Fibroblast of skin of right biceps (primary cell): ENCODE results near the gene LINS1.

ENCODE experiments used
- DNase-seq: peaks from one replicate; pipeline ENCODE4 v3.0.0-alpha.2; 2013

The LINS1 gene

GRCh38 chr15:100602064-100602822 is at the start of gene LINS1, which contains the start of gene ASB7:
Gene LINS1, minus strand, starts transcription at chr15:100602184. Its CDS starts 21,342 bp downstream, at chr15:100580842.
Gene ASB7, plus strand, starts transcription at chr15:100602589. Its CDS starts 9,628 bp downstream, at chr15:100612217.
- DNase-seq = peak; percentile 100

DNA sequence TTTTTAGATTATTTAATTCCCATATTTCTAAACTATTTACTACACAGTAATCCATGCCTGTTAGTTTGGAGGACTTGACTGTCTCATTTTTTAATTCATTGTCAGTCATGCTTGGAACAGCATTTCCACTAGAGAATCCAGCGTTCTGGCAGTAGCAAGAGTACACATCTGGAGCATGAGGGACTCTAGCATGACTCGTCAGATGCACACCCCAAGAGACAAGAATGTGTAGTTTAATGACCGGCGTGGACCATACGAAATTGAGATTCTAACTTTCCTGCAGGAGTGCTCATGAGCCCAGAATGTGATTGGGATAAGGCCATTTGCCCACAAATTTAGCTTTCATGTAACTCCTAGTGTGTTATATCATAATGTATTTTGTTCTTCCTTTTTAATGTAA is 49.3 kb upstream of the LINS1 start:
- DNase-seq = peak; percentile 40

GRCh38 chr15:100650685-100651084 is 48.7 kb upstream of the LINS1 start:
- DNase-seq = no peak

DNA sequence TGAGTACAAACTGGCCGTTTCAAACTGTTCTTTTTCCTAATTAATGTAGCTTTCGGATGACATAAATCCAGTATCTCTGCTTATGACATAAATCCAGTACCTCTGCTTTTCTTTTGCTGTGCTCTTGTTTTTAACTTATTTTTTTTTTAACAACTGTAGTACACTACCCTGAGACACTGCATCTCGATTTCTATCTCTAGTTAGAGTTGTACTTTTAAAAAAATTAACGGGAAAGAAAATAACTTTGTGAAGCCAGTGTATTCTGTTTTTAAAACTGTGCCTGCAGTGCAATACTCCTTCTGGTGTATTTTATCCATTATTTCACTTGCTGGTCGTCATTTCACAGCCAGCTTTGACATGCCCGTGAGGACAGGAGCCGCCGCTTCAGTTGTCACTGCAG is 47.0 kb upstream of the LINS1 start:
- DNase-seq = no peak

DNA sequence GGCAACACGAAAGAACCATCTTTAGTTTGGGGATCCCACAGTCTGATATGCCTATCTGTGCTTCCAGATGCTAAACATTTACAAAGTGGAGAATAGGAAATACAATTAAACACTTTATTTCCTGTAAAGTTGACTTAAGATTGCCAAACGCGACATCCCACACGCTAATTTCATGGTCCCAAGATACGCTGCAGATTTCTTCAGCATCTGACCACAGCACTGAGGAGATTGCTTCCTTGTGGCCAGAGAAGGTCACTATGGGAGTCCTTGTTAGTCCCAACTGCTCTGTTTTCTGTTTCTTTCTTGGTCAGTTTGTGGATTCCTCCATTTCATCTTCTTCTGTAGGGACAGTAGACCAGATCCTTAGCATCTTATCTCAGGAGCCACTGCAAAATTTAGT is 43.7 kb upstream of the LINS1 start:
- DNase-seq = no peak

- DNase-seq = no peak
Measured at GRCh38 chr15:100642950-100643338, 41.0 kb upstream of the LINS1 start.

DNA sequence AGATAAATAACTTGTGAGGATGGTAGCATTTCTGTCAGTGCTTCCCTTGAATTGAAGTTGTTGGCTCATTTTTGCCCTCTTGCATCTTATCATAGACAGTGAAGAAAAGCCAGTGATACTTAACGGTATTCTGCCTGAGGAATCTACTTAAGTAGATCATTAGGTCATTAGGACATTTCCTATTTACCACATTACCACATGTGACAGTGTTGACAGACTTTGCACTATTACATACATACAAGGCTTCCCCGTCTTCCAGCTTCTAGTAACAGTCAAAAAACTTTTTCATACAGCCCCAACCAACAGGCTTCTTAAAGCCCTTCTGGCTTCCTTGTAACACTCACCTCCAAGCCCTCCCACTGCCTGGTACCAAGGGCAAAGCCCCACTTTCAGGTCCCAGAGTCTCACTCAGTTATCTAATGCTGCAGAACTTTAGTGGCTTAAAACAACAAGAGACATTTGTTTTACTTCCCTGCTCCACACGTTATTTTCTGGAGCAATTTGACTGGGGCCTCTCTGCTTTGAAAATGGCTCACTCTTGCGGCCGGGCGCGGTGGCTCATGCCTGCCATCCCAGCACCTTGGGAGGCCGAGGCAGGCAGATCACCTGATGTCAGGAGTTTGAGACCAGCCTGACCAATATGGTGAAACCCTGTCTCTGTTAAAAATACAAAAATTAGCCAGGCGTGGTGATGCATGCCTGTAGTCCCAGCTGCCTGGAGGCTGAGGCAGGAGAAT is 40.4 kb upstream of the LINS1 start:
- no peak for DNase-seq

DNA sequence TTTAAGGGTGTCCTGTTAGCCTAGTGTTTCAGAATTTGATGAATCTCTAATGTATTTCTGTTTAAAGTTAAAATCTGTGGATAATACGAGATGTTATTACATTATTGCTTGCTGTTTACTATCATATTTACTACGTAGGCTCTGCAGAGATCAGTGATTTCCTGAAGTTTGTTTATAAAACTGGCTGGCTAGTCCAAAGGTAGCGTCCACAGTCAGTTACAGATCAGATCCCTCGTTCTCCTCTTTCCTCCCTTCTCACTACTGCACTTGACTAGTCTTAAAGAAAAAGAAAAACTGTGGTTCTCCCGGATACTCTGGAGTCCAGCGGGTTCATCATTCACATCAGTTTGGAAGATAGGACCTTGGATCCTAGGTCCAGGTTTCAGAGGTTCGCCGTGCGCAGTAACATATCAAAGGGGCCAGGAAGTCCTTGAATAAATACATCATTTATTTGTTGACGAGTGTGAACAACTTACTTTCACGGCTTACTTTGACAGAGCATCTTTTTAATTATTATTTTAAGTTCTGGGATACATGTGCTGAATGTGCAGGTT is 36.3 kb upstream of the LINS1 start:
- DNase-seq = no peak

DNA sequence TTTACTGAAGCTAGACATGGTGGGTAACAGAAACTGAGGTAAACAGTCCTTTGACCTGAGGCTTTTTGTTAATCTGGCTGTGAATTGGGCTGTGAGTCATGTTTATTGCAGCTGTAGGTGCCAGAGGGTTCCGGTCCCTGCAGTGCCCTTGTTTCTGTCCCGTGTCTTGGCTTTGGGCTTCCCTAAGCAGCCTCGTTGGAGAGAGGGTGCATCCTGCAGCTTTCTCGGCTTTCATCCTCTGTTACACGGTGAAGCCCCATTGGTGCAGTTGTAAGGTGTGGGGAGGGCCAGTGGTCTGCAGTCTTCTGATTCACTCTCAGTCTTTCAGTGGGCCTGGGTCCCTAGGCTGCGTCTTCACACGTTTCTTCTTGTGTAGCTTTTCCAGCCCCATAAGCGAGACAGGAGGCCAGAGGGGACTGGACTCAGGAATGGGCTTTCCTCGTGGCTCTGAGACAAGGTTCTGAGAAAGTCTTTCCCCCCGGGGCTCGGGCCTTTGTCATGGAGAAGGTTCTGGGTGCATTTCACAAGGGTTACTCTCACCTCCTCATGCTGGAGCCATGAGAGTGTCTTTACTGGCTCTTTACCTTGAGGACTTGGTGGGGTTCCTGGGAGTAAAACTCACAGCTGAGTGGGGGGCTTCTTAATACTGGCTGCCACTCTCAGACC is 33.6 kb upstream of the LINS1 start:
- no peak for DNase-seq

DNA sequence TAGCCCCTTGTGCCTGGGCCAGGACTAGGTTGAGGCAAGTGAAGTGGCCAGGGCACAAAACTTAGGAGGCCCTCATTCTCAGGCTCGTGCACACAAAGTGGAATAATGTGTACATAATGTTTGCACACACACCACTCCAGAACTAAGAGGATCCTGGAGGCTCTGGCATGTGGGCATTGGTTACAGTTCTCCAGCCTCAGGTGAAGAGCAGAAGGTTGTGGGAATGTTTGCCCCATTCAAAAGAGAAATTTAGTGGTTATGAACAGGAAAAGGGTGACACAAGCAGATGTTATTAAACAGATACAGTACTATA is 31.7 kb upstream of the LINS1 start:
- DNase-seq = no peak

DNA sequence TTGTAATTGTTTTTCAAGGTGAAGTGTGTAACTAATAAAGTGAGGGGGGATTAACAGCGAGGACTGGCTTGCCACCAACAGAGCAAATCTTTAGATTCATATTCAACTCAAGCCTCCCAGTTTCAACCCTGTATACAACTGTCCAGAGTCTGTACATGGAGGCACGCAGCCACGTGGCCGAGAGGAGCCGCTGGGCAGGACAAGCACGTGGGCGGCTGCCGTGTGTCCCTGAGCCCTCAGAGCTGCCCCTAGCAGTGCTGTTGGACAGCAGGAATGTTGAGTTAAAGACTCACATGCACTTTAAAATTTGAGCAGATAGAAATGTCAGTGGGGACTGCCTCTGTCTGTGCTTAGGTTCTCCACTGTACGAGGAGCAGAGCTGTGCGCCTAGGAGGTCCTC is 29.8 kb upstream of the LINS1 start:
- DNase-seq = no peak

DNA sequence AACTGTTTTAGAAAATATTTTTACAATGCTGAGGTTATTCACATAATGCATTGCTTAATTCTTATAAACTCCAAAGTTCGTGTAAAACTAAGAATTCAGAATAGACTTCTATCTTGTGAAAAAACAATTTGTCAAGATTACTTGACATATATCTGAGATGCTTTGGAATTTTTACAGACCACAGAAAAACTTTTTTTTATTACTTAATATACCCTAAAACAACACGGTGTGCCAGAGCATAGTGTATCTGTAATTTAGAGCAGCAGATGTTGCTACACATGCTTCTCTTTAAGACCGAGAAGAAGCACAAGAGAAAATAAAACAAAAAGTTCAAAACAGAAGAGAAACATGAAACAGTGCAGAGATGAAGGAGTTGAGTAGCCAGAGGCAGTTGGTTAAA is 26.8 kb upstream of the LINS1 start:
- peak; percentile 51 for DNase-seq

DNA sequence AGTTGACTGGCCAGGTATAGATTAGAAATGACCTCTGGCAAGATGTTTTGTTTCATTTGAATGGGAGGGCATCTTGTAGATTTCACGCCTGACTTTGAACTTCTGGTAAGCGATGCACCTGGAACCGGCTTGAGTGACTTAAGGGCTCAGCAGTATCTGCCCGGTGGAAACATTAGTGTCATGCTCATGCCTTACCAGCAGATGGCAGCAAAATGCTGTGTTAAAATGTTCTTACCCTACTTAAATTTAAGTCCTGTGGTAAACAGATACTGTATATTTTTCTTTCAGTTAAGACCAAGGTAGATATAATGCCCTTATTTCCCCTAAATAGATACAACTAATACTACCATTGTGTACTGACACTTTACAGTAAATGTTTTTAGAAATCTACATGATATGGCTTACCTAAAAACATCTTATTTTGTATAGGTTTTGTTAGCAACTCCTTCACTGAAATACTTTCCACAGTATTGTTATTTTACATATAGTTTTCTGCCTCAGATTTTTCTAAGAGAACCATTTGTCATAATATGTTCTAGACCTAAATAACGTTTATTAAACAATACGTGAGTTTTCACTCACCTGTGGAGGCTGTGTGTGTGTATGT is 25.9 kb upstream of the LINS1 start:
- peak; percentile 65 for DNase-seq

GRCh38 chr15:100623301-100623700 is 21.3 kb upstream of the LINS1 start:
- DNase-seq = peak; percentile 24

- no peak for DNase-seq
Measured at GRCh38 chr15:100616700-100617099, 14.7 kb upstream of the LINS1 start.

GRCh38 chr15:100615801-100616200 is 13.8 kb upstream of the LINS1 start:
- DNase-seq = no peak

GRCh38 chr15:100614918-100615317 is 12.9 kb upstream of the LINS1 start:
- DNase-seq = no peak

GRCh38 chr15:100614336-100614735 is 12.4 kb upstream of the LINS1 start:
- no peak for DNase-seq

GRCh38 chr15:100613208-100613607 is 11.2 kb upstream of the LINS1 start:
- DNase-seq = no peak

DNA sequence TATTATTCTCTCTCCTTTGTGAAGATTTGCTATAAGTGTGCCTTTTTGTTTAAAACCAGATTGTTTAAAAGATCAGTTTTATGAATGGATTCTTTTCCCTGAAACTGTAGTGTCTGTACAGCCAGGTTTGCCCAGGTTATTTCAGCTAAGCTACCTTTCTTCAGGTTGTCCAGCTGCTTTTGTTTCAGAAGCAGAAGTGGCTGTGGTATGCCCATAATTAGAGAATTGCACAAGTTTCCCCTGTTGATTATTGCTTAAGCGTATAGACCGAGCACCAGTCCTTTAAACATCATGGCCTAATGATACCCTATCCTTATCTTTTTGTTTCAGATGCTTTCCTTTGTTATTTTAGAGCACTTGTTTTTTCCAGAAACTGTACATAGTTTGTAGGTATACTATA is 10.6 kb upstream of the LINS1 start:
- no peak for DNase-seq

- no peak for DNase-seq
Measured at GRCh38 chr15:100602823-100603393, 924 bp upstream of the LINS1 start.

DNA sequence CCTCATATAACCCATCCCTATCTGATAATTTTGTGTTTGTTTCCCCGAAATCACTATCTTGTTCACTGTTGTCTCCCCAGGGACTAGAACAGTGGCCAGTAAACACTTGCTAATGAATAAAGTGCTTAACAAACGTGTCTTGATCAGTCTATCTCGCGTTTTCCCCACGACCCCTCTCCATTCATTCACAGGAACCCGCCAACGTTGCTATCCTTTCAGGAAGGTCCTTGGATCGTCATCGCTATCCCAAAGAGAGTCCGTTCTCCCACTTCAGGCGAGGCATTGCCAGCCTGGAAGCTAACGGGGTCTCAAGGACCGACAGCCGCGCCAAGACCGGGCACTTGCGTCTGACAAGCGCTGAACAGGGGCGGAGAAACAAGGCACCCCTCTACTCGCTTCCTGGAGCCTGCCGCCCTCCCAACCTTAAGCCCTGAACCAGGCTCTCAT is 344 bp downstream of the LINS1 start:
- DNase-seq = no peak

- no peak for DNase-seq
Measured at GRCh38 chr15:100601163-100601562, 821 bp downstream of the LINS1 start.
